Measurements from ENCODE around the gene SLC35A3.

Gene SLC35A3

DNA sequence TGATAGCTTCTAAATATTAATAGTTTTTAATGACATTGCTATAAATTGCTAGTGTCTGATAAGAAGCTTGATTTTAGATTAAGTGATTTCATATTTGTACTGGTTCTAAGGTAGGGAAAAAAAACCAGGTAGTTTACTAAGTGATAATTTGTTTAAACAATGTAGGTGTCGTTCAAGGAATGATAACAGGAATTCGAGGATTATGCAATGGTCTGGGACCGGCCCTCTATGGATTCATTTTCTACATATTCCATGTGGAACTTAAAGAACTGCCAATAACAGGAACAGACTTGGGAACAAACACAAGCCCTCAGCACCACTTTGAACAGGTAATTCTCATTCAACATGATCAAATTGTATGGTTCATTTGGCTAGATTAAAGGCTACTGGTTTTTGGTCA lies 110.5 kb downstream of the SLC35A3 start:
- no peak for DNase-seq (ENCODE audit: low spot score)
- in situ Hi-C loops (cut with MboI; ENCODE audit: low sequenced_read_pairs, unreplicated experiment), result no loop called here
- TF ChIP-seq, protein P1, sequence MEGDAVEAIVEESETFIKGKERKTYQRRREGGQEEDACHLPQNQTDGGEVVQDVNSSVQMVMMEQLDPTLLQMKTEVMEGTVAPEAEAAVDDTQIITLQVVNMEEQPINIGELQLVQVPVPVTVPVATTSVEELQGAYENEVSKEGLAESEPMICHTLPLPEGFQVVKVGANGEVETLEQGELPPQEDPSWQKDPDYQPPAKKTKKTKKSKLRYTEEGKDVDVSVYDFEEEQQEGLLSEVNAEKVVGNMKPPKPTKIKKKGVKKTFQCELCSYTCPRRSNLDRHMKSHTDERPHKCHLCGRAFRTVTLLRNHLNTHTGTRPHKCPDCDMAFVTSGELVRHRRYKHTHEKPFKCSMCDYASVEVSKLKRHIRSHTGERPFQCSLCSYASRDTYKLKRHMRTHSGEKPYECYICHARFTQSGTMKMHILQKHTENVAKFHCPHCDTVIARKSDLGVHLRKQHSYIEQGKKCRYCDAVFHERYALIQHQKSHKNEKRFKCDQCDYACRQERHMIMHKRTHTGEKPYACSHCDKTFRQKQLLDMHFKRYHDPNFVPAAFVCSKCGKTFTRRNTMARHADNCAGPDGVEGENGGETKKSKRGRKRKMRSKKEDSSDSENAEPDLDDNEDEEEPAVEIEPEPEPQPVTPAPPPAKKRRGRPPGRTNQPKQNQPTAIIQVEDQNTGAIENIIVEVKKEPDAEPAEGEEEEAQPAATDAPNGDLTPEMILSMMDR (IDR thresholded peaks at IDR 0.05; ENCODE audit: borderline replicate concordance, control extremely low read depth, extremely low read depth, insufficient read depth, missing control alignments), result no peak
